Stimulated activated CD4-positive, alpha-beta T cell treated with anti-CD3 and anti-CD28 coated beads, TNF-alpha, amount 100 ng/mL, for 48 hours (primary cell): Measurements from ENCODE around the gene PHLDA1.
"Not testable (repeated sequence)": the region's sequence is repeated elsewhere in the genome, so short reads cannot be mapped to it uniquely, and the experiment has no call there.

Source experiments
- DNase-seq, 3 donors: peaks; one replicate each; pipeline ENCODE4 v3.0.0-alpha.2; 2020; ENCODE audit warnings: low read depth in 3 of 3

Gene PHLDA1

DNA sequence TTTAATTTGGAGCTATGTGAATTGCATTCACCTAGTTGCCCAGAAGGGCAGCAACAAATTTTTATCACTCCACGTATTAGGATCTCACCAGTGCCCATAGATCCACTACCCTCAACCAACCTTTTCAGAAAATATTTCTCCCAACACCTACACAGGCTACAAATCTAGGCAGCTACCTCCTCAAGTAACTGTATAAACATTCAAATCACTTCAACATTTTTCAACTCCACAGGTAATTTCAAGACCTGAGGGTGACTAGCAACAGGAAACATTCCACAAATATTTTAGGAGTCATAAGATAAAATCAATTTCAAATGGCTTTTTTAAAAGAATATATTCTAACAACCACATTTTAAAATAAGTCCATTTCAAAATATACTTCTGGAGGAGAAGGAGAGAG lies 12.9 kb downstream of the PHLDA1 start:
- no peak for DNase-seq

DNA sequence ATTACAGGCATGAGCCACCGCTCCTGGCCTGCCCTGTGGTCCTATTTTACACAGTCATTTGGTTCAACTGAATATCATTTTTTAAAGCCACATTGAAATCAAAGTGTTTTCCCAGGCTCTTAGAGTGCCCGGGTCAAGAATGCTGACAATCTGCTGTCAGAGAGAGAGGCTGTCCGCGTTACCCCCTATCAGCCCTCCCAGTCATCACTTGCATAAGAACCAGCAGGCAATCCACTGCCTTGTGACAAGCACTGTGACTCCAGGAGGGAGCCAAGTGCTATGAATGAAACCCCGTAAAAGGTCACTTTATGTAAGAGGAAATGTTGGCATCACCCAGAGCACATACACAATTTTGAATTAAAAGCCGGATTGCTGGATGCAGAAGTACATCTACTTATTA lies 13.5 kb downstream of the PHLDA1 start:
- no peak for DNase-seq

DNA sequence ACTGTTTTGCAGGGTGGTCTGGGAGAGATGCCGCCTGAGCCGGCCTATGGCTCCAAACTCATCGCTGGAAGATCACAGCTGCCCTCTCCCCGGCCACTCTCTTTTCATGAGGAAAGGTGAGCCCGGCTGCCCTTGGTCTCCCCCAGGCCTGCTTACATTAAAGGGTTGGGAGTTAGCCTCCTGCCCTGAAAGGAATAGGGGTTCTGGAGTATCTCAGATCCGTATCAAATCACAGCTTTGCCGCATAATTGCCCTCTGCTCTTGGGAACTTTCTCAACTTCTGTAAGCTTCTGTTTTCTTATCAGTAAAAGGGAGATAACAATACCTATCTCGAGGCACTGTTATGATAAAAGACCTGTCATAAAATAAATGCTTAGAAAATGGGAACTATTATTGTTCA lies 17.6 kb downstream of the PHLDA1 start:
- DNase-seq = no peak

DNA sequence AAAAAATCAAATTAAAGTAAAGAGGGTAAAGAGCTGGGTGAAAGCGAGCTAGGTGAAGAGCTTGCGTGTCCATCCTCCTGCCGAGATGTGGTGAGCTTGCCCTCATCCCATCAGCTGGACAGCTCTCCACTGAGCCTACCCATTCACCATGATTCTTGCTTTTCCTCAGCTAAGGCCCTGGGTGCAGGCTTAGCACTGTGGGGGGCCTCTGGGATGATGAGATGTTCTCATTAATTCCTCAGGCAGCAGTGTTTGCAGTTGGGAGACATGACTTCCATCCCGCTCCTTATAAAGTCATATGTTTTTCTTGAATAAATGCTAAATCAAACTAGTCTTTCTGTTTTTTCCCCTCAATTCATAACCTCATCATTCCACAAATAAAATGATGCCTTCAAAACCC lies 18.0 kb downstream of the PHLDA1 start:
- DNase-seq = no peak

DNA sequence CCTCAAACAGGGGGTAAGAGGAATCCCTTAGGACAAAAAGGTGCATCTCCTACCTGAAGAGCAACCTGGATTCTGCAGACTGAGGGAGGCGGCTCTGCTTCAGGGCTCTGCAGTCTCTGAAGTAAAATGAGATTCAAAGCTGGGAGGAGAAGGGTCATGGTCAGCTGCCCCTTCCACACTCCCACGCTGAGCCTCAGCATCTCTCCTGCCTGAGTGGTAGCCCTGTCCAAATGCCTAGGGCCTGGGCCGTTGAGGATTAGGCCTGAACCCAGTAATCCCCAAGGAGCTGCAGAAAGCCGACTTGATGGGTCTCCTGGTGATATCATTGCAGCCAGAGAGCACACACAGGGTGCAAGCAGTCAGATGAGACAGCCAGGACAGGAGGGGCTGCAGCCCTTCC lies 18.9 kb downstream of the PHLDA1 start:
- no peak for DNase-seq

DNA sequence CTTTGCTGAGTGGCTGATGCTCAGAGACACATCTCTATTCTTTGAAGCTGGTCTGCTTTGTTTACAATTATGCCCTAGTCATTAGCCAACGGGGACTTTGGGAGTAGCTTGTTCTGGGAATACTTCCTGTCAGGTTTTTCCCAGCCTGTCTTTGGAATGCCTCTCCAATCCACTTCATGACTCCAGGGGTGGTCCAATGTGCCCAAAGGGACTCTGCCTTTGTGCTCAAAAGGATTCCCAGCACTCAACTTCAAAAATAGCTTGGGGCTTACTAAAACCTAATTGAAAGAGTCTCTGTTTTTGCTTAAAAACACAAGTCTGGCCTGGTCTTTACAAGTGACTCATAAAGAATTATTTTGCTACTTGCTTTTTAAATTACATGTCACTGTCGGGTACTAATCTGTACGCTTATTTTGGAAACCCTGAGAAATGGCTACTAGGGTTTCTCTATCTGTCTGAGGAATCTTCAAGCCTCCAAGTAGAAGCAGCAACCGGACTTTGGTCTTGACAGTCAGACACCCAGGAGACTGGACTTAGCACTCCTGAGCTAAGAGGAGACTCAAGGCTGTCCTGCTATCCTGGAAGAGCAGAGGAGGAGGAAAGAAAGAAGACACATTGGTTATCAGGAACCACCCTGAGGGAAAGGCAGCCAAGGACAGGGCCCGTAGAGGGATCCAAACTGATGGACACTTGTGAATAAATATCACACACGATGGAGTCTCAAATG lies 20.7 kb downstream of the PHLDA1 start:
- DNase-seq = no peak

DNA sequence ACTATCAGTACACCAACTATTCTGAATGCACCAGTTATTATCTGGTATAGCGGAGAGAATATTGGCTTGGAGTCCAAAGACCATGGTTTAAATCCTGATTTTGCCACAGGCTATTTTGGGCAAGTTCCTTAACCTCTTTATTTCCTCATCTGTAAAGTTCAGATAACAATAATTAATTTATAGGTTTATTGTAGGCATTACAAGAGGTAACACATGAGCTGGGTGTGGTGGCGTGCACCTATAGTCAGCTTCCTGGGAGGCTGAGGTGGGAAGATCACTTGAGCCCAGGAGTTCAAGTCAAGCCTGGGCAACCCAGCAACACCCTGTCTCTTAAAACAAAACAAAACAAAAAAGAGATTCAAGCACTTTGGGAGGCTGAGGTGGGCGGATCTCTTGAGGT lies 23.1 kb downstream of the PHLDA1 start:
- DNase-seq = no peak

DNA sequence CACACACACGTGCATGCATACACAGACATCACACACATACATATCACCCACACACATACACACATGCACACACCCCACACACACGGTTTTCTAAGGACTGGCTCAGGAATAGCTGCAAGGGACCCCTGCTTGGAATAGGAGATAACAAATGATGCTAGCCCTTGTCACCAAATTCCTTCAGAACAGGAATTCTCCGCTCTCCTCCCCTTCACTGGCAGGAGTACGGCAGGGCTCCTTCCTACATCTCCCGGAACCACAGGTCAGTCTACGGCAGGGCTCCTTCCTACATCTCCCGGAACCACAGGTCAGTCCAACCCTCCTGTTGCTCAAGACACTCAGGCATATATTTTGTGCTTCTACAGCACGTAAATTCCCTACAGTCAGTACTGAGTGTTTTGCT lies 23.9 kb downstream of the PHLDA1 start:
- no peak for DNase-seq

DNA sequence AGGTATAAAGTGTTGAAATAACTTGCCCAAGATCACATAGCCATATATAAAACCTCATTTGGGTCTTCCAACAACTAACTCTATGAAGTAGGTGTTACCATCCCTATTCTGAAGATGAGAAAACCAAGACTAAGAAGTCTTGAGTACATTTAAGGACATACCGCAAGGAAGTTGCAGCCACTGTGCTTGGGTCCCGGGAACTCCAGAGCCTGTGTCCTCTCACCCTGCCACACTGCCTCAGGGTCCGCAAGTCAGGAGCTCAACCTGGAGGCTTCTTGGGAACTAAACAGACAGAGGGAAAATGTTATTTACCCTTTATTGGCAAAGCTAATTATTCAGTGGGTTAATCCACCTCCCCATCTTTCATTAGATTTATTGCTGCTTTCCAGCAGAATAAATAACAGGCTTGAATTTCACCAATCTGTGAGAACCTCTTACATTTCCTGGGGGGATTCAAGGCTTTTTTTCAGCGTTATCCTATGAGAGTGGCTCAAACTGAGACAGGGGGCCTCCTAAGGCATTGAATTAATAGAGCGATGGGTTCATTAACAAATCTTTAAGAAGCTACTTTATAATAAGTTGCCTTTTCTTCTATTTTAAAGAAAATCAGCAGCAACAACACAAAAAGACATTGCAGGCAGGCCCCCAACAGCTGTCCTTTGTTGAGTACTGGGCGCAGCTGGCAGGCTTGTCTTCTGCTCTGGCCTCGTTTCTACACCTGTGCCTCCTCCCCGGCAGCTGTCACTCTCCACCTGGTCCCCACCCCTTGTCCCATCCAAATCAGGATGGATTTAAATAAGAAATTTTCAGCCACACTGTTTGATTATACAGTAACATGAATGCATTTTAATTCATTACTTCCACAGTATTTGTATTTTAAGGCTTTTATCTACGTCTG lies 25.3 kb downstream of the PHLDA1 start:
- no peak for DNase-seq

DNA sequence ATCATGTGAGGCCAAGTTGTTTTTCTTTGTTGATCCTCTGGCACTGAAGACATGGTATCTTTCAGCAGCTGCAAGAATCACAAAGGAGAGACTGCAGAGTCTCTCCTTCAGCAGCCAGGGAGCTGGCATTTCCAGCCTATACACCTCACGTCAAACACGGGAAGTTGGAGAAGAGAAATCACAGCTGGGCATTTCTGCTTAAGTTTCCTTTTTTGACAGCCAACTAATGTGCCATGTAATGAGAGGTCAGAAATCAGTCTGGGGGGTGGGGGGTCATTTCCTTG lies 28.3 kb downstream of the PHLDA1 start:
- DNase-seq = no peak

DNA sequence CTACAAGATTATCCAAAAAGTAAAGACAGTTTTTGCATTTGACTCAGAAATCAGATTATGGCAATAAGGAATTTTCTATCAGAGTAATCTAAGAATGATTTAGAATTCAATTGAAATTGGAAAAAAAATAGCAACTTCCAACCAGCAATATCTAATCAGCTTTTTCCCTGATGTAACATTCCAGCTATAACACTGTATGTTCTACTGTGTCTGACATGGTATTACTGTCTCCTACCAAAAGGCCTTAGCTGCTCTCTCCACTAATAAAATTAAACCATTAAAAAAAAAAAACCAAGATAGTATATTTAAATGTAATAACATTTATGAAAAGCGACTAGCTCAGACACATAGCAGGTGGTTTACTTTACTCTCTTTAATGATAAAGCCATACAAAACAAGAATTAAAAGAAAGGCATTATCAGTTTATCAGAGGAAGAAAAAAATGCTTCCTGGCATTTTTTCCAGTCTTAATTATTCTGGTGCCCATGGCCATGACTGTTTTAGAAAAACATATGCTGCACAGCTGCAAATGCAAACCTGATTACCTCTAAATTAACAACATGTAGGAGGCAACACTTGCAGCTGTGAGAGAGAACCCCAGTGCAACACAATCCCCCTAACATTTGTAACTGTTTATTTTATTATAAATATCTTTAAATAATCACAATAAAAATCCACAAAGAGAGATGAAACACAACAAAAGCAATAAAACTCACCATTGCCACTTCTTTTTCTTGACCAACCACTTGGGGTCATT lies 28.8 kb downstream of the PHLDA1 start:
- DNase-seq = no peak

DNA sequence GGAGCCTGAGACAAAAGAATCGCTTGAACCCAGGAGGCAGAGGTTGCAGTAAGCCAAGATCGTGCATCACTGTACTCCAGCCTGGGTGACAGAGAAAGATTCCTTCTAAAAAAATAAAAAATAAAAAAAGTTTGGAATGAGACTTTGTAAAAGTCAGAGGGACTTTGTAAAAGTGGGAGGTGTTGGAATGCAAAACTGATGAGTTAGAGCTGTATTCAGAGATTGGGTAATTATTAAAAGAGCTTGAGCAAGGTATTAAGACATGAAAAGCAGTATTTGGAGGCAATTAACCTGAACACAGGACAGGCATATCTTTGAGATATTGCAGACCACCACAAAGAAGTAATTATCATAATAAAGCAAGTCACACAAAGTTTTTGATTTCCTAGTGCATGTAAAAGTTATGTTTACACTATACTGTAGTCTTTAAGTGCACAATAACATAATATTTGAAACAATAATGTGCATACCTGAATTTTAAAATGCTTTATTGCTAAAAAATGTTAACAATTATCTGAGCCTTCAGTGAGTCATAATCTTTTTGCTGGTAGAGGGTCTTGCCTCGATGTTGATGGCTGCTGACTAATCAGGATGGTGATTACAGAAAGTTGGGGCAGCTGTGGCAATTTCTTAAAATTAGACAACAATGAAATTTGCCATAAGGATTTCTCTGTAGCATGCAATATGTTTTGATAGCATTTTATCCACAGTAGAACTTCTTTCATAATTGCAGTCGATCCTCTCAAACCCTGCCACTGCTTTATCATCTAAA lies 33.1 kb downstream of the PHLDA1 start:
- no peak for DNase-seq

DNA sequence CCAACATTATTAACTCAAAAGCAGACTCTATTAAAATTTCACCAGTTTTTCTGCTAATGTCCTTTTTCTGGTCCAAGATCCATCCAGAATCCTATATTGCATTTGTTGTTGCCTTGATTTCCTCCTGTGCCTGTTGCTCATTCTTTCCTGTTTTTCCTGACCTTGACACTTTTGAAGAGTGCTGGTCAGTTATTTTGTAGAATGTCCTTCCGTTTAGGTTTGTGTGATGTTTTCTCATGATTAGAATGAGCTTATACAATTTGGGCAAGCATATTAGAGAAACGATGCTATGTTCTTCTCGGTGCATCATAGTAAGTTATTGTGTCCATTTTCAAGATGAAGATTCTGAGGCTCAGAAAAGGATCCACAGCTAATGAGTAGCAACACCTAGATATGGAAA lies 33.9 kb downstream of the PHLDA1 start:
- DNase-seq = no peak

DNA sequence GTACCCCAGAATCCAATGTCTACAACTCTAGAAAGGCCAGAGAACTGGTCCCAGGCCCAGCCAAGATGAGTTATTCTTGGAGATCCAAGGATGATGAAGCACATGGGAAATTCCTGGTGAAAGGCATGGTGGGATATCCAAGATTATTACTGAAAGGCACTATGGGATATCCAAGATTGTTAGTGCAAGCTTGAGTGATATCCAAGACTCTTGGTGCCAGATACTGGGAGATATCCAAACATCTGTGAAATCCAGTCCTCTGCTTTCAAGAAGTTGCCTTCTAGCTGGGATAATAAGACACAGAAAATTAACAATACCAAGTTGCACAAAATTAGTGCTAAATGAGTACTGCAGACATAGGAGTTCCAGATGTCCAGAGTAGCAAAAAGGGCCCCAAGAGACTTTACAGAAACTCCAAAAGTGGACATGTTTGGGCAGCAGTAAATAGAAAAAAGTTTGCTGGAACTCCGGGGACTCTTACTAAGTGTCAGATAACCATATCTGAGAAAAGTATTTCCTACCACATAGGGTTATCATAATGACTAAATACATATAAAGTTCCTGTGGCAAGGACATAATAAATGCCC lies 34.6 kb downstream of the PHLDA1 start:
- no peak for DNase-seq

DNA sequence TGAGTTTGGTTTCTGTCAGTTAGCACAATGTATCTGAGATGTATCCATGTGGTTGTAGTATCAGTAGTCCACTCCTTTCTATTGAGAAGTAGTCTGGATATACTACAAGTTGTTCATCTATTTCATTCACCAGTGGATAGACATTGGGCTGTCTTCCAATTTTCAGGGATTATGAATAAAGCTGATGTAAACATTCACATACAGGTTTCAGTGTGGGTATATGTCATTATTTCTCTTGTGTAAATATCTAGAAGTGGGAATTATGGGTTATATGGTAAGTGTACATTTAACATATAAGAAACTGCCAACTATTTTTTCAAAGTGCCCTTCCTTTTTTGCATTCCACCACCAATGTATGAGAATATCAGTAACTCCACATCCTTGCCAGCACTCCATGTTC lies 35.9 kb downstream of the PHLDA1 start:
- DNase-seq = no peak

DNA sequence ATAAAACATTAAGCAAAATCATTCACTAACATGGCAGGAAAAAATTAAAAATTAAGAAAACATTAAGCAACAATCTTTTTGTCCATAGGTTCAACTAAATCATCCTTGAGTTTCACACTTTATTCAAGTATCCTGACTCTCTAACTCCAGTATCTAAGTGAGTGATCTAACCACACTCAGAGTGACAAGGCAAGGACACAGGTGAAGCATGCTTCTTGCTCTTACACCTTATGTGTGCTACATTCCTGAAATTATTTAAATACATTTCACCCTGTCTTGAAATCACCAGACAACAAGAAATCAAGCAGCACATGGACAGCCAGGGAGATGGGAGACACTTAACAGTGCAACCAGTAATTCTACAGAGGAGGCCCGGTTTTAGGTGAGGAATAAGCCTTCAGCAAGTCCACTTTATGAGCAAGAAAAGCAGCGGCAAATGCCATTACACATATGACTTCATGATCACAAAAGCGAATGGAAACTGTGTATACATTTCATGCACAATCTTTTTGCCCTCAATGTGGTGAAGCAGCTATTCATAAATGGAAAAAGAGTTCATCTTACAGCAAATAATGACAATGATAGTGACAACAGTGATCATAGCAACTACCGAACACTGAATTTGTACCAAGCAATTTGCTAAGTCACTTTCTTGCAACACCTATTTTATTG lies 37.4 kb downstream of the PHLDA1 start:
- DNase-seq = no peak

DNA sequence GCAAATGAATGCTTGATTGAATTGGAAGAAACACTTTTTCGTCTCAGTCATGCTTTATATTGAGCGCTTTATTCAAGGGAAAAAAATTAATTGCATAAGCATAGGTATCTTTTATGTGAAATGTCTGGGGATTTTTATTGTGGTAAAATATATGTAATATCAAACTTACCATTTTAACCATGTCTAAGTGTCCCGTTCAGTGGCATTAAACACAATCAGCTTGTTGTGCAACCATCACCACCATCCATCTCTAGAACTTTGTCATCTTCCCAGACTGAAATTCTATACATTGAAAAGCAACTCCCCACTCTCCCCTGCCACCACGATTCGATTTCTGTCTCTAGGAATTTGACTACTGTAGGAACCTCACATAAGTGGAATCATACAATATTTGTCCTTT lies 39.8 kb downstream of the PHLDA1 start:
- no peak for DNase-seq

DNA sequence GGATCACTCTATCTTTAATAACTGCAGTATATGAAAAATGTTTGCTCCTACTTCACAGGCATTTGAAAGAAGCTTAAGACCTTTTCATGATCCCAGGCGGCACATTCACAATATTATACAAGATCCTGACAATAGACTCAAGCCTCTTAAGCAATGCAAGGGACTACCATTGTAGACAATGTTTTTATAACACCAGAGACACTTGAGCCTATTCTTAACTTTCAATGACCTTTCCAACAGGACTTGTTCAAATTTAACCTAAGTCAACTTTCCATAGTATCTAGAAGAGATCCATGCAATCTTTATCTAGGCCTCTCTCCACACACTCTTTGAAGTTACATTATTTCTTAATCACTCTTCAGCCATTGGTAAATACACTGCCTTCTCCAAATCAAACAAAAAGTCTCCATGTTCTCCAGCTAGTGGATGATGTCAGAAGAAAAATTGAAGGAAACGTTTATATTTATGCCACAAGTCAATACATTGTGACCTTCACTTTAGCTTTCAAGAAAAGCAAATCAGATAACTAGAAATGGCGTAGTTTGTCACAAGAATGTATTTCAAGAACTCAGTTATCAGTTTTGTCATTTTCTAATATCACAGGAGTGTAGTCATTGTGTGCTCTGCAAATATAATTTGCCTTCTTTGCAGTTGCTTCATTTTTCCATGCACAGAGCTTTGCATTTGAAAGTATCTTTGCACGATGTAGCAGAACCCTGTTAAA lies 41.2 kb downstream of the PHLDA1 start:
- no peak for DNase-seq

DNA sequence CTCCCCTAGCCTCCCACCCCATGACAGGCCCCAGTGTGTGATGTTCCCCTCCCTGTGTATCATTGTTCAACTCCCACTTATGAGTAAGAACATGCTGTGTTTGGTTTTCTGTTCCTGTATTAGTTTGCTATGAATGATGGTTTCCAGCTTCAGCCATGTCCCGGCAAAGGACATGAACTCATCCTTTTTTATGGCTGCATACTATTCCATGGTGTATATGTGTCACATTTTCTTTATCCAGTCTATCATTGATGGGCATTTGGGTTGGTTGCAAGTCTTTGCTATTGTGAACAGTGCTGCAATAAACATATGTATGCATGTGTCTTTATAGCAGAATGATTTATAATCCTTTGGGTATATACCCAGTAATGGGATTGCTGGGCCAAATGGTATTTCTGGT lies 43.9 kb downstream of the PHLDA1 start:
- DNase-seq = not testable (repeated sequence)

DNA sequence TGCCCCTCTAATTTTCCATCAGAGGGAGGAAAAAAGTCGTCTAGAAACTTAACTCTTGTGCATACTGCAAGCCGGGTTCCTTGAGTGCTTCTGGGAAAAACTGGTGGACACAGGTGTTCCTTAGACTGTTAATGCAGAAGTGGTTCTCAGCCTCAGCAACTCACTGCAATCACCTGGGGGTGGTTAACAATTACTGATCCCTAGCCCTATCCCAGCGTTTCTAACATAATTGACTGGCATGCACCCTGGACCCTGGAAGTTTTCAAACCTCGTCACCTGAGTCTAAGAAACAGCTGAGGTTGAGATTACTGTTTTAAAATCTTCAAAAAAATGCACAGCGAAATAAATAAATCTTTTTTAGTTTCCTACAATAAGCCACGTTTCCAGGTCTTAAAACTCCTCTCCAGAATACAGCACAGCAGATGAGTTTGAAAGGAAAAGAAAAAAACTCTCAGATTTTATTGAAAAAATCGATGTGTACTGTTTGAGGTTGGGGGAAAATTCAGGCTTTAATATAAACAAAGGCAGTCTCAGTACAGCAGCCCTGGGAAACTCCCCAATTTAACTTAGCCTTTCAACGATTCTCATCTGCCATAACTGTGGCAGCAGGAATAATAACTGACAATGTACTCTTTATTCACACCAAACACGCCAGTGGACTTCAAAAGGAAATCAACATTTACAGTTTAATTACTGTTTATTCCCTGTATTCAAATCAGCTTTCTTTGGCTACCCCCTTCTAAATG lies 45.4 kb downstream of the PHLDA1 start:
- DNase-seq = no peak
